Endometrial microvascular endothelial cells (primary cell): ENCODE data around the gene COX6A2. TPM values are rescaled to one million over a fixed set of nuclear protein-coding genes. Genes with fewer than 3 reads are reported as not detected.

ENCODE experiments used
- in situ Hi-C: cut with HindIII; loops from 2 replicates; pipeline ENCODE4 v1.10.0; 2017; ENCODE audit warnings: low sequenced_read_pairs, low pct_unique_long_range_greater_than_20kb; ENCODE audit errors: inconsistent ontology term
- total RNA-seq: library from RNA; depleted of rRNA; stranded (reverse); fragments of >200 nt; gene quantifications from one replicate; pipeline ENCODE4 v1.2.3, GENCODE V29; 2015; ENCODE audit errors: inconsistent ontology term

Gene COX6A2
- total RNA-seq, 1 donor from 2014 or later = not detected

DNA sequence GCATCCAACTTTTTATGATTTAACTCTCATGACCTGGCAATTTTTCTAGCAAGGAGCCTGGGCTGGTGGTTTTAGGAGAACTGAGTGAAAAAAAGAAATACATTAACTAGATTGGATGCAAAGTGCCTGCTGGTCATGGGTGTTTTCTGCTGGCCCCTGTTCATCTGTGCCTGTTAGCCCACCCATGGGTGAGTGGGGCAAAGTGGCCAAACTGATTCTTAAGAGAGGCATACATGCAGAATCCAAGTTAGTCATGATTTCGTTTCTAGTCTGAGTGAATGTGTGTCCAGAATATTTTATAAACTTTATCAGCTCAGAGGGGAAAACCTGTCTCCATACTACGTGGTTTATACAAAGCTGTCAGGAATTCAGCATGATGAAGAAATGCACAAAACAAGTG, 39.6 kb downstream of the COX6A2 start:
- in situ Hi-C loops = no loop called here

DNA sequence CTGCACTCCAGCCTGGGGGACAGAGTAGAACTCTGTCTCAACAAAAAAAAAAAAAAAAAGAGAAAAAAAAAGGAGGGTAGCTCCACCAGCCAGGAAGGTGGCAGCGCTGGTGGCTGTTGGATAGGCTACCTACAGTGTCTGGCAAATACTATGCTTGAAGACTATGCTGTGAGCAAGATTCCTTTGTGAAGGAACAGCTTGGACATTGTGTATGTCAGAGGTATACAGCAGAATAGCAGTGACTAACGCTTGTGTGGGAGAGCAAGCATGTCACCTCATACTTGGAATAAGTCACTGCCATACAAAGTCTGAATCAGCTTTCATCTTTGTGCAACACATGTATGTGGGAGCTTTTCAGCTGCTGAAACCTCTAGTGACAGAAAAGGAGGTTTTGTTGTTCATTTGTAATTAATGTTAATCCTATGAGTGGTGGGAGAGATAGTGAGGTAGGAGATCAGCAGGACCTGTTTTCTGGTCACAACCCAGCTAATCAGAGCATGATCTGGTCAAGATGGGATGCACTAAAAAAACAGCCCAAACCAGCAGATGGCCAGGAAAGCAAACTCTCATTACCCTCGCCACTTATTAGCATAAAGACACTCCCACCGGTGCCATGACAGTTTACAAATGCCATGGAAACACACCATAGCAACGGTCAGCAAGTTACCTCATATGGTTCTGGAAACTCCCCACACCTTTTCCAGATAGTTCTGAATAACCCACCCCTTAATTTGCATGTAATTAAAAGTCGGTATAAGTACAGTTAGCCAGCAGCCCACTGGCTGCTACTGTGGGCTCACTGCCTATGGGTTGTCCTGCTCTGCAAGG, 41.8 kb downstream of the COX6A2 start:
- in situ Hi-C loops = no loop called here

DNA sequence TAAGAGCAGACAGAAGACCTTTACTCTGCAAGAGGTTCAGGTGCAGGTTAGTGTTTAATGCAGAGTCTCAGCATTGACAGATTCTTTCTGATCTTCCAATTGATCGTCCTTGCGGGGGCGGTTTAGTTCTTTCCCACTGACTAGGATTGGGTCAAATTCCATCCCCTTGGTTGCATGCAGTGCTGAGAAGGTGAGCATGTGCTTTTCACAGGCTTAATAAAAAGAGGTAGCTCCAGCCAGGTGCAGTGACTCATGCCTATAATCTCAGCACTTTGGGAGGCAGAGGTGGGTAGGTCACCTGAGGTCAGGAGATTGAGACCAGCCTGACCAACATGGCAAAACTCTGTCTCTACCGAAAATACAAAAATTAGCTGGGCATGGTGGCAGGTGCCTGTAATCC, 42.5 kb downstream of the COX6A2 start:
- in situ Hi-C loops = no loop called here

DNA sequence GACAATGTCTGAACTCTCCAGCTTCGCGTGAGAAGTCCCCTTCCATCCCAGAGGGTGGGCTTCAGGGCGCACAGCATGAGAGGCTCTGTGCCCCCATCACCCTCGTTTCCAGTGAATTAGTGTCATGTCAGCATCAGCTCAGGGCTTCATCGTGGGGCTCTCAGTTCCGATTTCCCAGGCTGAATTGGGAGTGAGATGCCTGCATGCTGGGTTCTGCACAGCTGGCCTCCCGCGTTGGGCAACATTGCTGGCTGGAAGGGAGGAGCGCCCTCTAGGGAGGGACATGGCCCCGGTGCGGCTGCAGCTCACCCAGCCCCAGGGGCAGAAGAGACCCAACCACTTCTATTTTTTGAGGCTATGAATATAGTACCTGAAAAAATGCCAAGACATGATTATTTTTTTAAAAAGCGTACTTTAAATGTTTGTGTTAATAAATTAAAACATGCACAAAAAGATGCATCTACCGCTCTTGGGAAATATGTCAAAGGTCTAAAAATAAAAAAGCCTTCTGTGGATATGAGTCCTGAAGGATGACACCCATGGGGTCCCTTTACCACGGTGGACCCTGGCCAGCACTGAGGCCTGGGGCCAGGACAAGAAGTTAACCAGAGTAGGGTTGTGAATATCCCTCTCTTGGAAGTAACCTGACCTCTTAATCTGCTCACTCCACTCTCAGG, 45.5 kb downstream of the COX6A2 start:
- in situ Hi-C loops = no loop called here

DNA sequence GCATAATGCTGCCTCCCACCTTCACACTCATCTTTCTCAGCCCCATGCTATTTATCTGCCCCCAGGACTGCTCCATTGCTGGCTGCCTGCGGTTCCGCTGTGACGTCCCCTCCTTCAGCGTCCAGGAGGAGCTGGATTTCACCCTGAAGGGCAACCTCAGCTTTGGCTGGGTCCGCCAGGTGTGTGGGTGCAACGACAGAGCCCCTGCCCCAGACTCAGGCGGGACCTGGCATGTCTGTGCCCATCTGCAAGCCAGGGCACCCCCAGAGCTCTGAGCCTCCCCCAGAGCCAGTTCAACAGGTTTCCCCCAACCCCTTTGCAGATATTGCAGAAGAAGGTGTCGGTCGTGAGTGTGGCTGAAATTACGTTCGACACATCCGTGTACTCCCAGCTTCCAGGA, 48.0 kb downstream of the COX6A2 start:
- in situ Hi-C loops = no loop called here

Other genes with a start within 250 kb of the COX6A2 start
- gene FUS, start 248.2 kb downstream of the COX6A2 start, total RNA-seq = 79.0 TPM
- gene PYCARD, start 225.6 kb downstream of the COX6A2 start, total RNA-seq = 21.2 TPM
- gene TRIM72, start 214.2 kb downstream of the COX6A2 start, total RNA-seq = not detected
- not detected for gene PYDC1, start 211.2 kb downstream of the COX6A2 start, total RNA-seq
- not detected for gene ITGAM, start 168.4 kb downstream of the COX6A2 start, total RNA-seq
- 2.8 TPM for gene ITGAX, start 73.2 kb downstream of the COX6A2 start, total RNA-seq
- not detected for gene ITGAD, start 35.0 kb downstream of the COX6A2 start, total RNA-seq
- gene ZNF843, start 14.4 kb upstream of the COX6A2 start, total RNA-seq = not detected
- 21.2 TPM for gene ARMC5, start 31.1 kb upstream of the COX6A2 start, total RNA-seq
- gene TGFB1I1, start 43.8 kb upstream of the COX6A2 start, total RNA-seq = 85.1 TPM
- gene SLC5A2, start 54.8 kb upstream of the COX6A2 start, total RNA-seq = not detected
- gene RUSF1, start 80.0 kb upstream of the COX6A2 start, total RNA-seq = 35.3 TPM
- gene AHSP, start 99.5 kb upstream of the COX6A2 start, total RNA-seq = not detected